GM10847 (cell line): ENCODE results near the gene PGGT1B.

Source experiments
- POLR2A ChIP-seq: IDR thresholded peaks from 2 replicates; pipeline ENCODE4 v1.6.1; 2011; ENCODE audit not compliant: insufficient read length; ENCODE audit errors: extremely low read depth

Gene PGGT1B

GRCh38 chr5:115168829-115169486, 93.7 kb downstream of the PGGT1B start:
- no peak for TF ChIP-seq POLR2A

GRCh38 chr5:115166744-115167393, 95.8 kb downstream of the PGGT1B start:
- TF ChIP-seq POLR2A, result no peak

GRCh38 chr5:115165790-115166189, 96.9 kb downstream of the PGGT1B start:
- no peak for TF ChIP-seq POLR2A

- no peak for TF ChIP-seq POLR2A
Observed at GRCh38 chr5:115160975-115161475, 101.7 kb downstream of the PGGT1B start.
